CD14-positive monocyte (primary cell): ENCODE results near the gene FXYD6. TPM values are rescaled to one million over a fixed set of nuclear protein-coding genes. Genes with fewer than 3 reads are reported as not detected.
A peak's percentile ranks its signal among the peaks of the same experiment; 100 is the strongest.

ENCODE experiments used
- DNase-seq, 3 donors: peaks; one replicate each; pipeline ENCODE4 v3.0.0-alpha.2; 2011 to 2022
- H2AFZ ChIP-seq: 2 replicates; pipeline ENCODE4 v1.6.0; 2012; ENCODE audit warnings: mild to moderate bottlenecking, low read depth, low read length, inconsistent platforms; ENCODE audit not compliant: insufficient read depth, poor library complexity, severe bottlenecking
- H3K27ac ChIP-seq, 2 donors: 1 replicate in 1 of 2; 2 replicates in 1 of 2; pipeline ENCODE4 v1.5.1; 2012 to 2013; ENCODE audit warnings: low read length in 2 of 2, control low read depth in 1 of 2, inconsistent platforms in 1 of 2, low read depth in 1 of 2, mild to moderate bottlenecking in 1 of 2
- H3K27me3 ChIP-seq, 2 donors: one replicate each; pipeline versions ENCODE4 v1.6.0 to v1.6.1; 2011 to 2013; ENCODE audit warnings: low read length in 2 of 2; ENCODE audit not compliant: control insufficient read depth in 2 of 2, insufficient read depth in 2 of 2
- H3K36me3 ChIP-seq, 2 donors: replicated peaks in 1 of 2; 1 replicate in 1 of 2; 2 replicates in 1 of 2; pipeline versions ENCODE4 v1.5.1 to v1.6.1; 2012 to 2013; ENCODE audit warnings: low read length in 2 of 2, control low read depth in 1 of 2, inconsistent platforms in 1 of 2, mild to moderate bottlenecking in 1 of 2; ENCODE audit not compliant: insufficient read depth in 2 of 2, control insufficient read depth in 1 of 2
- H3K4me1 ChIP-seq, 2 donors: 1 replicate in 1 of 2; 2 replicates in 1 of 2; pipeline versions ENCODE4 v1.5.1 to v1.6.1; 2012 to 2013; ENCODE audit warnings: low read length in 2 of 2, control low read depth in 1 of 2, inconsistent platforms in 1 of 2, mild to moderate bottlenecking in 1 of 2, moderate library complexity in 1 of 2; ENCODE audit not compliant: insufficient read depth in 2 of 2, control insufficient read depth in 1 of 2
- H3K4me2 ChIP-seq: replicated peaks from 2 replicates; pipeline ENCODE3; 2012; ENCODE audit warnings: low read length, moderate library complexity, mild to moderate bottlenecking; ENCODE audit not compliant: poor library complexity, severe bottlenecking; ENCODE audit errors: extremely low read depth
- H3K4me3 ChIP-seq, 3 experiments: fragments of 200-600 bp in 1 of 3; sonication (generic) in 1 of 3; replicated peaks in 1 of 3; 1 replicate in 2 of 3; 2 replicates in 1 of 3; pipeline ENCODE4 v1.5.1; 2011 to 2013; ENCODE audit warnings: low read length in 3 of 3, mild to moderate bottlenecking in 3 of 3, control low read depth in 2 of 3, low read depth in 2 of 3, inconsistent platforms in 1 of 3, moderate library complexity in 1 of 3
- H3K79me2 ChIP-seq: 2 replicates; pipeline ENCODE4 v1.6.0; 2012; ENCODE audit warnings: mild to moderate bottlenecking, control low read depth, inconsistent platforms, low read length, moderate library complexity; ENCODE audit not compliant: insufficient read depth
- H3K9ac ChIP-seq: 2 replicates; pipeline ENCODE4 v1.6.0; 2017; ENCODE audit warnings: low read length, mild to moderate bottlenecking; ENCODE audit not compliant: insufficient read depth, poor library complexity, severe bottlenecking
- H3K9me3 ChIP-seq, 2 donors: replicated peaks in 1 of 2; 1 replicate in 1 of 2; 2 replicates in 1 of 2; pipeline versions ENCODE4 v1.5.1 to v1.6.1; 2012 to 2013; ENCODE audit warnings: low read length in 2 of 2, control low read depth in 1 of 2; ENCODE audit not compliant: control insufficient read depth in 1 of 2, insufficient read depth in 1 of 2
- H4K20me1 ChIP-seq: 2 replicates; pipeline ENCODE4 v1.6.0; 2012; ENCODE audit warnings: mild to moderate bottlenecking, low read length, control low read depth, moderate library complexity; ENCODE audit not compliant: insufficient read depth
- H3K27ac Mint-ChIP-seq, 7 donors: one replicate each; pipeline ENCODE4 v1.8.0; 2020; ENCODE audit warnings: mild to moderate bottlenecking in 7 of 7, mixed read lengths in 7 of 7, moderate library complexity in 6 of 7, inconsistent platforms in 2 of 7
- H3K27me3 Mint-ChIP-seq, 3 donors: one replicate each; pipeline ENCODE4 v1.8.0; 2021 to 2022; ENCODE audit warnings: low read depth in 3 of 3, mild to moderate bottlenecking in 3 of 3, mixed read lengths in 3 of 3, moderate library complexity in 3 of 3, inconsistent platforms in 1 of 3
- H3K36me3 Mint-ChIP-seq, 2 donors: one replicate each; pipeline ENCODE4 v1.8.0; 2020; ENCODE audit warnings: mixed read lengths in 2 of 2, inconsistent platforms in 1 of 2, mild to moderate bottlenecking in 1 of 2
- H3K4me1 Mint-ChIP-seq: one replicate; pipeline ENCODE4 v1.8.0; 2020; ENCODE audit warnings: mild to moderate bottlenecking, mixed read lengths
- H3K4me3 Mint-ChIP-seq, 2 donors: one replicate each; pipeline ENCODE4 v1.8.0; 2020; ENCODE audit warnings: mild to moderate bottlenecking in 2 of 2, mixed read lengths in 2 of 2, moderate library complexity in 1 of 2
- H3K9me3 Mint-ChIP-seq, 7 donors: one replicate each; pipeline ENCODE4 v1.8.0; 2020 to 2022; ENCODE audit warnings: mixed read lengths in 7 of 7, mild to moderate bottlenecking in 6 of 7, moderate library complexity in 6 of 7, inconsistent platforms in 2 of 7
- WGBS: methylation state at CpG from one replicate; pipeline ENCODE4 v1.1.5; 2013; ENCODE audit warnings: missing lambda C conversion rate; ENCODE audit not compliant: insufficient coverage; 5-methylcytosine and 5-hydroxymethylcytosine counted together
- intact Hi-C, 2 donors: fragments of 100-400 bp; cut with micrococcal nuclease; formaldehyde crosslinking; loops; one replicate each; pipeline versions ENCODE4 v1.15.0 to v1.15.1; 2023
- polyA plus RNA-seq, 3 donors: library from polyadenylated mRNA; depleted of rRNA in 1 of 3; unstranded in 2 of 3; stranded (reverse) in 1 of 3; fragments of 300-500 nt in 2 of 3; fragments of >200 nt in 1 of 3; fragmentation: Illumina TruSeq in 2 of 3; gene quantifications; 1 replicate in 2 of 3; 2 replicates in 1 of 3; pipeline ENCODE4 v1.2.3, GENCODE V29; 2012 to 2021
- TF ChIP-seq, protein P1 (sequence below): fragments of 200-600 bp; IDR thresholded peaks from one replicate; pipeline ENCODE4 v1.8.0; 2022; ENCODE audit warnings: antibody characterized with exemption, mild to moderate bottlenecking

The FXYD6 gene
- polyA plus RNA-seq, 3 donors = 36.4 to 52.1 (median 44.1) TPM

DNA sequence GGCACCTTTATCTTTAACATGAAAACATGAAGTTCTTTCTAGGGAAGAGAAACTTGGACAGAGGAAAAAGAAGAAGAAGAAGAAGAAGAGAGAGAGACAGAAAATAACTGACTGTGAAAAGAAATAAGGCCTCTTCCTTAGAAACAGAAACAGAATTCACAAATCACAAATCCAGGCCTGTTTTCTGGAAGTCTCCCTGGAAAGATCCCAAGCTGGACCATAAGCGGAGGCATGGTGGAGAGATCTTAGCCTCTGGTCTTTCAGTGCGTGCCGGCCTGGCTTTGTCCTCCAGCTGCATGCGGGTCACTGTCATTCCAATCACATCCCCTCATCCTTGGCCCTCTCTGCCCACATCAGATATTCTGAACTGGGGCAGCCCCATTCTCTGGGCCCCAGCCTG lies 6.9 kb downstream of the FXYD6 start:
- no peak for DNase-seq
- Mint-ChIP-seq H3K27ac (peak overlapping the region in 1 of 7 donors; percentile 76), H3K36me3 (no peaks in the 10 kb centered on the region), H3K4me1 (peaks cover 49% of the 10 kb centered on the region), H3K27me3 (peaks cover 3 to 11% (median 8%) of the 10 kb centered on the region in 3 donors), H3K4me3 (no peak overlapping the region), H3K9me3 (peaks cover 0 to 3% (median 0%) of the 10 kb centered on the region in 7 donors)
- TF ChIP-seq, protein P1, sequence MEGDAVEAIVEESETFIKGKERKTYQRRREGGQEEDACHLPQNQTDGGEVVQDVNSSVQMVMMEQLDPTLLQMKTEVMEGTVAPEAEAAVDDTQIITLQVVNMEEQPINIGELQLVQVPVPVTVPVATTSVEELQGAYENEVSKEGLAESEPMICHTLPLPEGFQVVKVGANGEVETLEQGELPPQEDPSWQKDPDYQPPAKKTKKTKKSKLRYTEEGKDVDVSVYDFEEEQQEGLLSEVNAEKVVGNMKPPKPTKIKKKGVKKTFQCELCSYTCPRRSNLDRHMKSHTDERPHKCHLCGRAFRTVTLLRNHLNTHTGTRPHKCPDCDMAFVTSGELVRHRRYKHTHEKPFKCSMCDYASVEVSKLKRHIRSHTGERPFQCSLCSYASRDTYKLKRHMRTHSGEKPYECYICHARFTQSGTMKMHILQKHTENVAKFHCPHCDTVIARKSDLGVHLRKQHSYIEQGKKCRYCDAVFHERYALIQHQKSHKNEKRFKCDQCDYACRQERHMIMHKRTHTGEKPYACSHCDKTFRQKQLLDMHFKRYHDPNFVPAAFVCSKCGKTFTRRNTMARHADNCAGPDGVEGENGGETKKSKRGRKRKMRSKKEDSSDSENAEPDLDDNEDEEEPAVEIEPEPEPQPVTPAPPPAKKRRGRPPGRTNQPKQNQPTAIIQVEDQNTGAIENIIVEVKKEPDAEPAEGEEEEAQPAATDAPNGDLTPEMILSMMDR = no peak
- Histone ChIP-seq H3K27me3 (no peaks in the 10 kb centered on the region), H3K36me3 (no peaks in the 10 kb centered on the region), H2AFZ (no peak overlapping the region), H3K9ac (no peak overlapping the region), H3K4me1 (peaks cover 30 to 39% of the 10 kb centered on the region in 2 donors), H4K20me1 (no peaks in the 10 kb centered on the region), H3K9me3 (no peaks in the 10 kb centered on the region), H3K4me2 (no peak overlapping the region), H3K4me3 (no peak overlapping the region), H3K79me2 (no peaks in the 10 kb centered on the region), H3K27ac (no peak overlapping the region)
- 70% methylated on average over 4 of the region's 4 CpGs for WGBS
- intact Hi-C loops = no loop called here

DNA sequence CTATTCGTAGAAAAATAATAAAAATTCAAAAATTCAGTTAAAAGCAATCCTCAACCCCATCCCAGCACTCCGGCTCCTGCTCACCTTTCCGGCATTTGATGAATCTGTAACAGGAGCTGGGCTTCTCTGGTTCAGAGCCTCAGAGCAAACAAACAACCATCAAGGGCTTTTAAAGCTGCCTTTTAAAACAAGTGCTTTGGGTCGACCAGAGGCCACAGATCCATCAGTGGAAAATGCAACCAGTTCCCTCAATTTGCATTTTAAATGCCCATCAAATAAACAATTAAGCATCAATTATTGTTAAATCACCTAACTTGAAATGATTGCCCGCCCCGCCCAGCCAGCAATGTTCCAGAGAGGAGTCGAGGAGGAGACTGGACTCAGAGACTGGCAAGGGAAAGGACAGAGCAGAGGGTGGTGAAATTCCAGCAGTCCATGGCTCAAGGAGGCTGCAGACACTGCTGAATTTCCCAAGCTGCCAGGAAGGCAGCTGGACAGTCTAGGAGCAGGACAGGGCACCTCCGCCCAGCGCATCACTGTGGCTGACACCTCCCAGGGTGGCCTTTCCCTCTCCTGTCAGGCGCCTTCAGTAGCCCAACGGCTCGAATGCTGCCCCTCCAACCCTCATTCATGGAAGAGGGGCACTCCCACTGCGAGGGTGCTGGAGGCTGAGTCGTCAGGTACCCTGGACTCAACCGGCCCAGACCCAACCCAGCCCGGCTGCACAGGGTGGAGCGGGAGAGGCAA lies 7.5 kb downstream of the FXYD6 start:
- no peak overlapping the region for H3K9ac ChIP-seq
- H3K36me3 ChIP-seq = no peaks in the 10 kb centered on the region
- 93% methylated on average over 7 of the region's 17 CpGs for WGBS
- TF ChIP-seq, protein P1 = no peak
- Mint-ChIP-seq H3K4me1 (peaks cover 42% of the 10 kb centered on the region), H3K36me3 (no peaks in the 10 kb centered on the region), H3K27ac (peak overlapping the region in 2 of 7 donors; percentile 13 to 76), H3K4me3 (no peak overlapping the region), H3K27me3 (peaks cover 2 to 5% (median 5%) of the 10 kb centered on the region in 3 donors), H3K9me3 (peaks cover 0 to 3% (median 0%) of the 10 kb centered on the region in 7 donors)
- H3K79me2 ChIP-seq = no peaks in the 10 kb centered on the region
- intact Hi-C loops = no loop called here
- no peak overlapping the region for H3K27ac ChIP-seq
- DNase-seq = no peak
- peaks cover 24 to 32% of the 10 kb centered on the region in 2 donors for H3K4me1 ChIP-seq
- H3K27me3 ChIP-seq = no peaks in the 10 kb centered on the region
- H3K9me3 ChIP-seq = no peaks in the 10 kb centered on the region
- no peak overlapping the region for H2AFZ ChIP-seq
- no peaks in the 10 kb centered on the region for H4K20me1 ChIP-seq
- no peak overlapping the region for H3K4me2 ChIP-seq
- no peak overlapping the region for H3K4me3 ChIP-seq
